ENCODE measurements around the gene PLEK2. TPM values are rescaled to one million over a fixed set of nuclear protein-coding genes. Genes with fewer than 3 reads are reported as not detected.

Gene PLEK2
- polyA plus RNA-seq, 1 donor (not counting 4 experiments of a cell fraction or from before 2014, with no cell fraction given), result 219 TPM

GRCh38 chr14:67413806-67414769 lies 2.1 kb upstream of the PLEK2 start:
- Histone ChIP-seq H3K4me1 (ENCODE audit: control insufficient read depth, extremely low read depth, insufficient read depth, low read length) (peaks cover 71% of the 10 kb centered on the region), H3K9ac (ENCODE audit: control insufficient read depth, extremely low read depth, insufficient read depth, low read length) (peak overlapping the region; percentile 95), H3K4me3 (ENCODE audit: control insufficient read depth in 2 of 3, extremely low read depth in 1 of 3, insufficient read depth in 2 of 3, low read depth in 1 of 3, low read length in 3 of 3) (peak overlapping the region in 2 of 3 experiments; percentile 4 to 85), H3K27me3 (ENCODE audit: control insufficient read depth, extremely low read depth, insufficient read depth, low read length) (no peaks in the 10 kb centered on the region), H3K27ac (ENCODE audit: control insufficient read depth, insufficient read depth, low read length) (peak overlapping the region; percentile 96), H3K36me3 (ENCODE audit: control insufficient read depth in 2 of 2, extremely low read depth in 1 of 2, insufficient read depth in 2 of 2, low read length in 2 of 2) (no peaks in the 10 kb centered on the region), H3K9me1 (ENCODE audit: control insufficient read depth, extremely low read depth, insufficient read depth, low read length) (no peaks in the 10 kb centered on the region), H3K79me2 (ENCODE audit: control insufficient read depth, insufficient read depth, low read length) (peaks cover 36% of the 10 kb centered on the region), H4K20me1 (ENCODE audit: control insufficient read depth, extremely low read depth, insufficient read depth, low read length) (no peaks in the 10 kb centered on the region), H2AFZ (ENCODE audit: control insufficient read depth, low read length) (no peak overlapping the region), H3K4me2 (ENCODE audit: control insufficient read depth, extremely low read depth, insufficient read depth, low read depth, low read length) (peak overlapping the region; percentile 92), H3K9me3 (ENCODE audit: control insufficient read depth, low read depth, low read length) (no peaks in the 10 kb centered on the region)
- DNase-seq (ENCODE audit: low read depth, low spot score) (peak; percentile 96), FAIRE-seq (peak; percentile 84)
- TF ChIP-seq EZH2 (IDR thresholded peaks at IDR 0.05; ENCODE audit: low read length) (no peak), CTCF (optimal IDR thresholded peaks at IDR 0.05 in 1 of 3, IDR thresholded peaks at IDR 0.05 in 1 of 3, conservative IDR thresholded peaks at IDR 0.05 in 1 of 3; ENCODE audit: extremely low read depth in 1 of 3, insufficient read depth in 2 of 3, low read length in 3 of 3) (no peak)
- dilution Hi-C loops (cut with MboI; ENCODE audit: extremely low pct_ligation_motif_present, low sequenced_read_pairs), result no loop called here

DNA sequence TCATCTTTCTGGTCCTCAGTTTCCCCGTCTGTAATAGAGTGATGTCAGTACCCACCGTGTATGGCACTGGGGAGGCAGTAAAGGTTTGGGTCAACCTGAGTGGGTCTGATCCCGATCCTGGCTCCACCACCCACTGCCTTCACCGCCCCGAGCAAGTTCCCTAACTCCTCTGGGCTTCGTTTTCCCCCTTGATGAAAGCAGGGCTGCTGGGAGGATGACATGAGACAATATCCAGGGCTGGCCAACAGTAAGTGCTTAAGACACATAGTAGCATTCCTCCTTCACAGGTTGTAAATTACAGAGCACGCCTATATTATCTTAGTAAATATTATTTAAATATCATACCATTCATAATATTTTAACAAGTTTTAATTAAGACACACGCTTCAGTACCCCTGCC lies 595 bp downstream of the PLEK2 start:
- peak overlapping the region; percentile 99 for H3K4me2 ChIP-seq (ENCODE audit: control insufficient read depth, extremely low read depth, insufficient read depth, low read depth, low read length)
- H4K20me1 ChIP-seq (ENCODE audit: control insufficient read depth, extremely low read depth, insufficient read depth, low read length), result peaks cover 9% of the 10 kb centered on the region
- peak overlapping the region; percentile 95 for H3K9ac ChIP-seq (ENCODE audit: control insufficient read depth, extremely low read depth, insufficient read depth, low read length)
- FAIRE-seq (no peak), DNase-seq (ENCODE audit: low read depth, low spot score) (no peak)
- peaks cover 60% of the 10 kb centered on the region for H3K79me2 ChIP-seq (ENCODE audit: control insufficient read depth, insufficient read depth, low read length)
- H3K27me3 ChIP-seq (ENCODE audit: control insufficient read depth, extremely low read depth, insufficient read depth, low read length), result no peaks in the 10 kb centered on the region
- peak overlapping the region; percentile 96 for H3K27ac ChIP-seq (ENCODE audit: control insufficient read depth, insufficient read depth, low read length)
- no peaks in the 10 kb centered on the region for H3K9me1 ChIP-seq (ENCODE audit: control insufficient read depth, extremely low read depth, insufficient read depth, low read length)
- TF ChIP-seq CTCF (optimal IDR thresholded peaks at IDR 0.05 in 1 of 3, IDR thresholded peaks at IDR 0.05 in 1 of 3, conservative IDR thresholded peaks at IDR 0.05 in 1 of 3; ENCODE audit: extremely low read depth in 1 of 3, insufficient read depth in 2 of 3, low read length in 3 of 3), result no peak
- no peak for TF ChIP-seq EZH2 (IDR thresholded peaks at IDR 0.05; ENCODE audit: low read length)
- peaks cover 4 to 6% of the 10 kb centered on the region in 2 experiments for H3K36me3 ChIP-seq (ENCODE audit: control insufficient read depth in 2 of 2, extremely low read depth in 1 of 2, insufficient read depth in 2 of 2, low read length in 2 of 2)
- no peak overlapping the region for H2AFZ ChIP-seq (ENCODE audit: control insufficient read depth, low read length)
- H3K4me3 ChIP-seq (ENCODE audit: control insufficient read depth in 2 of 3, extremely low read depth in 1 of 3, insufficient read depth in 2 of 3, low read depth in 1 of 3, low read length in 3 of 3), result peak overlapping the region; percentile 70 to 85 (median 84)
- no peaks in the 10 kb centered on the region for H3K9me3 ChIP-seq (ENCODE audit: control insufficient read depth, low read depth, low read length)
- H3K4me1 ChIP-seq (ENCODE audit: control insufficient read depth, extremely low read depth, insufficient read depth, low read length), result peaks cover 57% of the 10 kb centered on the region
- dilution Hi-C loops (cut with MboI; ENCODE audit: extremely low pct_ligation_motif_present, low sequenced_read_pairs), result no loop called here
